WTC11 (cell line): ENCODE results near the gene NXPH4. TPM values are rescaled to one million over a fixed set of nuclear protein-coding genes. Genes with fewer than 3 reads are reported as not detected.
A peak's percentile ranks its signal among the peaks of the same experiment; 100 is the strongest.

ENCODE experiments used
- ATAC-seq: fragments of 200-7000 bp; cut with Tn5 transposase; 2 replicates; pipeline ENCODE4 v1.10.0; 2021; ENCODE audit warnings: mild to moderate bottlenecking, moderate library complexity
- CTCF ChIA-PET: fragments of 300-600 bp; sonication (Branson Sonifier 250); formaldehyde crosslinking; loops from one replicate; lab custom pipeline; 2021; ENCODE audit warnings: antibody characterized with exemption; lab: Charles Lee
- POLR2A ChIA-PET: fragments of 350-600 bp; sonication (Branson Sonifier 250); formaldehyde crosslinking; loops from one replicate; lab custom pipeline; 2021; ENCODE audit warnings: antibody characterized with exemption; lab: Charles Lee
- DNase-seq: peaks from one replicate; pipeline ENCODE4 v3.0.0; 2021; ENCODE audit warnings: low spot score
- H3K27ac Mint-ChIP-seq: 2 replicates; pipeline ENCODE4 v1.8.0; 2021; ENCODE audit warnings: mixed read lengths
- H3K27me3 Mint-ChIP-seq: 2 replicates; pipeline ENCODE4 v1.8.0; 2021; ENCODE audit warnings: low read depth, mild to moderate bottlenecking, moderate library complexity, mixed read lengths
- H3K36me3 Mint-ChIP-seq: 2 replicates; pipeline ENCODE4 v1.8.0; 2021; ENCODE audit warnings: mixed read lengths
- H3K4me1 Mint-ChIP-seq: 2 replicates; pipeline ENCODE4 v1.8.0; 2022; ENCODE audit warnings: mixed read lengths
- H3K4me3 Mint-ChIP-seq: 2 replicates; pipeline ENCODE4 v1.8.0; 2021; ENCODE audit warnings: mild to moderate bottlenecking, moderate library complexity, mixed read lengths
- H3K9me3 Mint-ChIP-seq: 2 replicates; pipeline ENCODE4 v1.8.0; 2021; ENCODE audit warnings: mixed read lengths
- CBFB ChIP-seq: sonication (generic); formaldehyde crosslinking; IDR thresholded peaks from 2 replicates; pipeline ENCODE4 v1.8.1; 2022; ENCODE audit warnings: mild to moderate bottlenecking, low read depth, missing genetic modification reagents
- CDX4 ChIP-seq: fragments of 250-450 bp; sonication (Bioruptor Pico); IDR thresholded peaks from 2 replicates; pipeline ENCODE4 v1.9.0; 2021; ENCODE audit warnings: moderate library complexity, mild to moderate bottlenecking, inconsistent platforms, borderline replicate concordance
- CREM ChIP-seq: sonication (generic); formaldehyde crosslinking; IDR thresholded peaks from 2 replicates; pipeline ENCODE4 v1.8.1; 2022; ENCODE audit warnings: mild to moderate bottlenecking, missing genetic modification reagents, moderate library complexity
- ELF4 ChIP-seq: sonication (generic); formaldehyde crosslinking; IDR thresholded peaks from 2 replicates; pipeline ENCODE4 v1.8.1; 2022; ENCODE audit warnings: low read depth, mild to moderate bottlenecking, moderate library complexity, missing genetic modification reagents
- ESRRA ChIP-seq: sonication (generic); formaldehyde crosslinking; IDR thresholded peaks from 2 replicates; pipeline ENCODE4 v1.8.1; 2022; ENCODE audit warnings: mild to moderate bottlenecking, missing genetic modification reagents, borderline replicate concordance
- HMGA2 ChIP-seq: fragments of 250-450 bp; sonication (Bioruptor Pico); IDR thresholded peaks from 2 replicates; pipeline ENCODE4 v1.4.0; 2021; ENCODE audit warnings: mild to moderate bottlenecking, moderate library complexity
- HMGXB4 ChIP-seq: sonication (generic); formaldehyde crosslinking; IDR thresholded peaks from 2 replicates; pipeline ENCODE4 v1.8.1; 2023; ENCODE audit warnings: mild to moderate bottlenecking, moderate library complexity, missing genetic modification reagents
- MAX ChIP-seq: sonication (generic); formaldehyde crosslinking; IDR thresholded peaks from 2 replicates; pipeline ENCODE4 v1.8.0; 2022; ENCODE audit warnings: mild to moderate bottlenecking, missing genetic modification reagents
- MLX ChIP-seq: sonication (generic); formaldehyde crosslinking; IDR thresholded peaks from 2 replicates; pipeline ENCODE4 v1.8.1; 2023; ENCODE audit warnings: mild to moderate bottlenecking, missing genetic modification reagents, moderate library complexity
- MXD4 ChIP-seq: fragments of 250-450 bp; sonication (Bioruptor Pico); IDR thresholded peaks from 2 replicates; pipeline ENCODE4 v1.8.0; 2021; ENCODE audit warnings: mild to moderate bottlenecking, moderate library complexity, borderline replicate concordance
- NFATC4 ChIP-seq: fragments of 250-450 bp; sonication (Bioruptor Pico); IDR thresholded peaks from 2 replicates; pipeline ENCODE4 v1.9.0; 2021; ENCODE audit warnings: mild to moderate bottlenecking
- NR3C1 ChIP-seq: sonication (generic); formaldehyde crosslinking; conservative IDR thresholded peaks from 2 replicates; pipeline ENCODE4 v1.8.1; 2023; ENCODE audit warnings: low read depth, mild to moderate bottlenecking, missing genetic modification reagents
- PREB ChIP-seq: sonication (generic); formaldehyde crosslinking; IDR thresholded peaks from 2 replicates; pipeline ENCODE4 v1.8.1; 2022; ENCODE audit warnings: mild to moderate bottlenecking, missing genetic modification reagents, moderate library complexity, borderline replicate concordance
- RELA ChIP-seq: sonication (generic); formaldehyde crosslinking; IDR thresholded peaks from 2 replicates; pipeline ENCODE4 v1.8.1; 2022; ENCODE audit warnings: missing genetic modification reagents, mild to moderate bottlenecking, borderline replicate concordance
- SMAD4 ChIP-seq: sonication (generic); formaldehyde crosslinking; IDR thresholded peaks from 2 replicates; pipeline ENCODE4 v1.8.0; 2022; ENCODE audit warnings: mild to moderate bottlenecking, missing genetic modification reagents
- TCF7 ChIP-seq: sonication (generic); formaldehyde crosslinking; IDR thresholded peaks from 2 replicates; pipeline ENCODE4 v1.8.0; 2022; ENCODE audit warnings: mild to moderate bottlenecking, low read depth, missing genetic modification reagents, moderate library complexity
- TEAD4 ChIP-seq: sonication (generic); formaldehyde crosslinking; IDR thresholded peaks from 2 replicates; pipeline ENCODE4 v1.8.0; 2022; ENCODE audit warnings: mild to moderate bottlenecking, missing genetic modification reagents
- TP53 ChIP-seq: sonication (generic); formaldehyde crosslinking; IDR thresholded peaks from 2 replicates; pipeline ENCODE4 v1.8.1; 2023; ENCODE audit warnings: mild to moderate bottlenecking, missing genetic modification reagents
- ZMAT4 ChIP-seq: fragments of 250-450 bp; sonication (Bioruptor Pico); IDR thresholded peaks from 2 replicates; pipeline ENCODE4 v1.9.0; 2021; ENCODE audit warnings: mild to moderate bottlenecking
- ZNF121 ChIP-seq: sonication (generic); formaldehyde crosslinking; IDR thresholded peaks from 2 replicates; pipeline ENCODE4 v1.8.0; 2023; ENCODE audit warnings: missing genetic modification reagents
- ZNF138 ChIP-seq: sonication (generic); formaldehyde crosslinking; conservative IDR thresholded peaks from 2 replicates; pipeline ENCODE4 v1.8.1; 2022; ENCODE audit warnings: mild to moderate bottlenecking, moderate library complexity, missing genetic modification reagents
- ZNF281 ChIP-seq: sonication (generic); formaldehyde crosslinking; IDR thresholded peaks from 2 replicates; pipeline ENCODE4 v1.8.0; 2023; ENCODE audit warnings: mild to moderate bottlenecking, missing genetic modification reagents
- ZNF396 ChIP-seq: fragments of 250-450 bp; sonication (Bioruptor Pico); IDR thresholded peaks from 2 replicates; pipeline ENCODE4 v1.8.0; 2021; ENCODE audit warnings: mild to moderate bottlenecking, moderate library complexity, borderline replicate concordance
- ZNF423 ChIP-seq: fragments of 250-450 bp; sonication (Bioruptor Pico); IDR thresholded peaks from 2 replicates; pipeline ENCODE4 v2.1.2; 2022; ENCODE audit warnings: mild to moderate bottlenecking, moderate library complexity
- ZNF425 ChIP-seq: fragments of 250-450 bp; sonication (Bioruptor Pico); conservative IDR thresholded peaks from 2 replicates; pipeline ENCODE4 v1.9.0; 2021; ENCODE audit warnings: mild to moderate bottlenecking
- ZNF671 ChIP-seq: fragments of 250-450 bp; sonication (Bioruptor Pico); IDR thresholded peaks from 2 replicates; pipeline ENCODE4 v1.8.0; 2021; ENCODE audit warnings: mild to moderate bottlenecking
- total RNA-seq: library from RNA; stranded (reverse); gene quantifications from 3 replicates; pipeline ENCODE4 v1.2.3, GENCODE V29; 2021

NXPH4 gene
- total RNA-seq, 1 experiment from 2014 or later, result 4.9 TPM

GRCh38 chr12:57215065-57215464, 1.5 kb upstream of the NXPH4 start:
- peaks cover 63% of the 10 kb centered on the region for H3K27me3 Mint-ChIP-seq
- H3K27ac Mint-ChIP-seq, result no peak overlapping the region
- H3K36me3 Mint-ChIP-seq, result peaks cover 2% of the 10 kb centered on the region; the same call in 1 of the 2 replicates
- ChIA-PET CTCF (interaction anchor here (1.3 to 8.5 kb wide), 10 partner anchors 9 to 241 kb away, joined by 4 to 415 read pairs (median 20); partner anchors contain the start of genes INHBE, LRP1 and SHMT2), POLR2A (interaction anchor here (1.0 to 2.4 kb wide), 8 partner anchors 15 to 240 kb away, joined by 3 to 17 read pairs (median 8); partner anchors contain the start of genes INHBE and SHMT2)
- ATAC-seq, result no peak
- H3K4me1 Mint-ChIP-seq, result peaks cover 42% of the 10 kb centered on the region
- no peaks in the 10 kb centered on the region for H3K9me3 Mint-ChIP-seq
- TF ChIP-seq TP53 (CRISPR knock-in tag) (no peak), ZNF423 (CRISPR knock-in tag) (no peak), ZNF671 (CRISPR knock-in tag) (no peak), ZMAT4 (no peak), ZNF425 (CRISPR knock-in tag) (no peak), CDX4 (CRISPR knock-in tag) (no peak), ZNF121 (CRISPR knock-in tag) (no peak), ZNF281 (CRISPR knock-in tag) (no peak), NFATC4 (CRISPR knock-in tag) (no peak), MAX (no peak), HMGA2 (CRISPR knock-in tag) (no peak), HMGXB4 (CRISPR knock-in tag) (no peak), MLX (no peak)
- peak overlapping the region; percentile 21; the same call in 1 of the 2 replicates for H3K4me3 Mint-ChIP-seq
- no peak for DNase-seq

GRCh38 chr12:57215668-57216013, 953 bp upstream of the NXPH4 start:
- ChIA-PET POLR2A (interaction anchor here (1.2 to 2.2 kb wide), 3 partner anchors 14 to 27 kb away, joined by 7 to 9 read pairs (median 8); partner anchors contain the start of gene SHMT2), CTCF (interaction anchor here (1.3 to 8.5 kb wide), 5 partner anchors 10 to 87 kb away, joined by 4 to 415 read pairs (median 71); partner anchors contain the start of genes LRP1 and SHMT2)
- H3K27ac Mint-ChIP-seq, result no peak overlapping the region
- H3K27me3 Mint-ChIP-seq, result peaks cover 66% of the 10 kb centered on the region
- DNase-seq, result no peak
- no peak for TF ChIP-seq NR3C1 (CRISPR knock-in tag)
- TF ChIP-seq ZNF396, result no peak
- TF ChIP-seq MXD4 (CRISPR knock-in tag), result no peak
- no peak for TF ChIP-seq CREM (CRISPR knock-in tag)
- TF ChIP-seq RELA (CRISPR knock-in tag), result no peak
- no peak for TF ChIP-seq PREB
- no peak for TF ChIP-seq CBFB (CRISPR knock-in tag)
- no peak for TF ChIP-seq ELF4
- TF ChIP-seq TCF7 (CRISPR knock-in tag), result no peak
- TF ChIP-seq TEAD4, result no peak
- TF ChIP-seq SMAD4, result no peak
- TF ChIP-seq ESRRA (CRISPR knock-in tag), result no peak
- TF ChIP-seq ZNF138 (CRISPR knock-in tag), result no peak
- H3K9me3 Mint-ChIP-seq, result no peaks in the 10 kb centered on the region
- H3K4me1 Mint-ChIP-seq, result peaks cover 45% of the 10 kb centered on the region
- ATAC-seq, result no peak
- no peaks in the 10 kb centered on the region; the same call in 1 of the 2 replicates for H3K36me3 Mint-ChIP-seq
- peak overlapping the region; percentile 58 for H3K4me3 Mint-ChIP-seq
